ENCODE data around the gene UBA7. TPM values are rescaled to one million over a fixed set of nuclear protein-coding genes. Genes with fewer than 3 reads are reported as not detected.
A peak's percentile ranks its signal among the peaks of the same experiment; 100 is the strongest.

UBA7 gene
- total RNA-seq, 1 donor from 2014 or later = 18.9 TPM

DNA sequence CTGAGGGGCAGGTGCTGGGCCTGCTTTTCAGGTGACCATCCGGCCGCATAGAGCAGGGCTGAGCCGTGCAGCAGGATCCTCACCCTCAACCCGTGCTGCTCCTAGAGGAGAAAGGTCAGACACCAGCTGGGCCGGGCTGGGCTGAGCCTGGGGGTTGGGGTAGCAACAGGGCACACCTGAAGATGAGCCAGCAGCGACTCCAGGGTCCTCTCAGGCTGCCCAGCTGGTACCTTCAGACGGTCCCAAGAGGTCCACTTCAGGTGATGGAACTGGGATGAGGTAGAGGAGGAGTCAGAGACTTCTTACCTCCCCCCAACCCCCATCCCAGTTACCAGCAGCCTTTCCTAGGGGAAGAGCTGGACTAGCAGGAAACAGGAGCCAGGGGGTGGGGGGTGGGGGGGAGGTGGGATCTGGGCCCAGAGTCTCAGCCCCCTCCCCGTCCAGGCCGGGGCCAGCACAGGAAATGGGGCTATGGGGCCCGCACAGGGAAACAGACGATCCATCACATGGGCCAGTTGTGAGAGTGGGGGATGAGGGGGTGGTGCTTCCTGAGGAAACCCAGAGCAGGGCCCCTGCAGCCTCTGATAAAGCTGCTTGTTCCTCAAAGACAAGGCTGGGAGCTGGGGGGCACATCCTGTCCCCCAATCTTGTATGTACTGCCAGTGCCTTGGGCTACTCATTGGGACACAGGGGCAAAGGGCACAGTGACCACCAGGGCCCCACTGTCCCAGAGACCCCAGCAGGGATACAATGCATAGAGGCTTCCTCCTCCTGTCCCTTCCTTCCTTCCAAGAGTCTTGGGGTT lies 7.7 kb downstream of the UBA7 start:
- Histone ChIP-seq H2AFZ (ENCODE audit: low read depth, low read length) (no peak overlapping the region), H3K79me2 (ENCODE audit: insufficient read depth, low read length) (no peaks in the 10 kb centered on the region), H4K20me1 (ENCODE audit: insufficient read depth, low read length) (peaks cover 3% of the 10 kb centered on the region), H3K36me3 (ENCODE audit: insufficient read depth, low read length) (no peaks in the 10 kb centered on the region), H3K27ac (ENCODE audit: low read depth, low read length) (no peak overlapping the region), H3K4me1 (ENCODE audit: insufficient read depth, low read length) (peaks cover 21% of the 10 kb centered on the region), H3K9me3 (ENCODE audit: insufficient read depth, low read depth, low read length) (no peaks in the 10 kb centered on the region), H3K9ac (ENCODE audit: low read length) (no peak overlapping the region), H3K4me2 (ENCODE audit: low read length) (peak overlapping the region; percentile 52), H3K4me3 (ENCODE audit: insufficient read depth, low read depth, low read length) (no peak overlapping the region), H3K27me3 (ENCODE audit: insufficient read depth, low read length) (no peaks in the 10 kb centered on the region)
- H3K9me3 Mint-ChIP-seq (ENCODE audit: unreplicated experiment) = peaks cover 2% of the 10 kb centered on the region
- peaks cover 5% of the 10 kb centered on the region for H3K36me3 Mint-ChIP-seq (ENCODE audit: low read depth, unreplicated experiment)
- H3K4me1 Mint-ChIP-seq (ENCODE audit: low read depth, unreplicated experiment) = peaks cover 22% of the 10 kb centered on the region
- no peak overlapping the region for H3K4me3 Mint-ChIP-seq (ENCODE audit: unreplicated experiment)
- DNase-seq (ENCODE audit: low read depth) (no peak), FAIRE-seq (no peak)
- peaks cover 23% of the 10 kb centered on the region for H3K27me3 Mint-ChIP-seq (ENCODE audit: low read depth, unreplicated experiment)
- TF ChIP-seq EZH2 (IDR thresholded peaks at IDR 0.05; ENCODE audit: insufficient read depth, low read length) = no peak
- TF ChIP-seq, protein P1, sequence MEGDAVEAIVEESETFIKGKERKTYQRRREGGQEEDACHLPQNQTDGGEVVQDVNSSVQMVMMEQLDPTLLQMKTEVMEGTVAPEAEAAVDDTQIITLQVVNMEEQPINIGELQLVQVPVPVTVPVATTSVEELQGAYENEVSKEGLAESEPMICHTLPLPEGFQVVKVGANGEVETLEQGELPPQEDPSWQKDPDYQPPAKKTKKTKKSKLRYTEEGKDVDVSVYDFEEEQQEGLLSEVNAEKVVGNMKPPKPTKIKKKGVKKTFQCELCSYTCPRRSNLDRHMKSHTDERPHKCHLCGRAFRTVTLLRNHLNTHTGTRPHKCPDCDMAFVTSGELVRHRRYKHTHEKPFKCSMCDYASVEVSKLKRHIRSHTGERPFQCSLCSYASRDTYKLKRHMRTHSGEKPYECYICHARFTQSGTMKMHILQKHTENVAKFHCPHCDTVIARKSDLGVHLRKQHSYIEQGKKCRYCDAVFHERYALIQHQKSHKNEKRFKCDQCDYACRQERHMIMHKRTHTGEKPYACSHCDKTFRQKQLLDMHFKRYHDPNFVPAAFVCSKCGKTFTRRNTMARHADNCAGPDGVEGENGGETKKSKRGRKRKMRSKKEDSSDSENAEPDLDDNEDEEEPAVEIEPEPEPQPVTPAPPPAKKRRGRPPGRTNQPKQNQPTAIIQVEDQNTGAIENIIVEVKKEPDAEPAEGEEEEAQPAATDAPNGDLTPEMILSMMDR (IDR thresholded peaks at IDR 0.05; ENCODE audit: insufficient read depth, low read depth, low read length) = no peak
- no peak overlapping the region for H3K27ac Mint-ChIP-seq (ENCODE audit: unreplicated experiment)

- no peak for FAIRE-seq
- Histone ChIP-seq H4K20me1 (ENCODE audit: insufficient read depth, low read length) (peaks cover 3% of the 10 kb centered on the region), H3K9me3 (ENCODE audit: insufficient read depth, low read depth, low read length) (no peaks in the 10 kb centered on the region), H3K27me3 (ENCODE audit: insufficient read depth, low read length) (no peaks in the 10 kb centered on the region), H3K9ac (ENCODE audit: low read length) (peak overlapping the region; percentile 23), H3K4me3 (ENCODE audit: insufficient read depth, low read depth, low read length) (no peak overlapping the region), H3K36me3 (ENCODE audit: insufficient read depth, low read length) (no peaks in the 10 kb centered on the region), H3K27ac (ENCODE audit: low read depth, low read length) (no peak overlapping the region), H2AFZ (ENCODE audit: low read depth, low read length) (no peak overlapping the region), H3K79me2 (ENCODE audit: insufficient read depth, low read length) (no peaks in the 10 kb centered on the region), H3K4me2 (ENCODE audit: low read length) (peak overlapping the region; percentile 52), H3K4me1 (ENCODE audit: insufficient read depth, low read length) (peaks cover 21% of the 10 kb centered on the region)
- H3K27ac Mint-ChIP-seq (ENCODE audit: unreplicated experiment) = no peak overlapping the region
- peaks cover 22% of the 10 kb centered on the region for H3K4me1 Mint-ChIP-seq (ENCODE audit: low read depth, unreplicated experiment)
- peak overlapping the region; percentile 64 for H3K4me3 Mint-ChIP-seq (ENCODE audit: unreplicated experiment)
- TF ChIP-seq, protein P1 (IDR thresholded peaks at IDR 0.05; ENCODE audit: insufficient read depth, low read depth, low read length) = no peak
- TF ChIP-seq EZH2 (IDR thresholded peaks at IDR 0.05; ENCODE audit: insufficient read depth, low read length) = no peak
- peaks cover 3% of the 10 kb centered on the region for H3K9me3 Mint-ChIP-seq (ENCODE audit: unreplicated experiment)
- peaks cover 24% of the 10 kb centered on the region for H3K27me3 Mint-ChIP-seq (ENCODE audit: low read depth, unreplicated experiment)
- no peak for DNase-seq (ENCODE audit: low read depth)
- peaks cover 3% of the 10 kb centered on the region for H3K36me3 Mint-ChIP-seq (ENCODE audit: low read depth, unreplicated experiment)
These were observed 8.4 kb downstream of the UBA7 start for GRCh38 chr3:49805367-49805782.
